ENCODE data around the gene BHMT.

Gene BHMT

DNA sequence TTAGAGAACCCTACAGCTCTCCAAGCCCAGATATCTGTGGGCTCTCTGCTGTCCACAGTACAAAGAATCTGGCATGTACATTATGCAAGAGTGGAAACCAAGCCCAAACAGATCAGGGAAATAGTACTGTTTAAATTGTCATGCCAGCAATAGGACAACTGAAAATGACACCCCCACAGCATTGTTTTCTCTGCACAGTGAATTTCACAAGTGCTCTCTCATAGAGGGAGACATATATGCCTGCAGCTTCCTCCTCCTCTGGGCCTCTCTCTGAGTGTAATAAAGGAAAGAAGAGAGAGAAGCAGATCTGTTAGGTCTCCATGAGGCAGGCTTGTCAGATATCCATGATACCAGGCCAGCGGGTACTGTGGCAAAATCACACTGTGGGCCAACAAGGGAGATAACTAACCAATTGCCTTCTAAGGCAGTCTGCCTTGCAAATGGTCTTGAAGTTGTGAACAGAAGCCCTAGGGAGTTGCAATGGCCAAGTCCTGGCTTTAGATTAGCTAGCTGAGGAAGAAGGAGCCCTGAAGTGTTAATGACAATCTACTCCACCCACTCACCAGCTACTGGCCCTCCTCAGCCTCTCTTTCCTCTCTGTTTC, 69.9 kb downstream of the BHMT start:
- DNase-seq = no peak

Measured in NCI-H1694 treated with DMSO at 0.1 percent for 48 hours (cell line).